GM19099 (cell line): ENCODE data around the gene CFAP45.

Experiments used
- POLR2A ChIP-seq: IDR thresholded peaks from 3 replicates; pipeline ENCODE4 v1.6.1; 2011; ENCODE audit warnings: low read depth; ENCODE audit not compliant: insufficient read length; ENCODE audit errors: extremely low read depth

Gene CFAP45

DNA sequence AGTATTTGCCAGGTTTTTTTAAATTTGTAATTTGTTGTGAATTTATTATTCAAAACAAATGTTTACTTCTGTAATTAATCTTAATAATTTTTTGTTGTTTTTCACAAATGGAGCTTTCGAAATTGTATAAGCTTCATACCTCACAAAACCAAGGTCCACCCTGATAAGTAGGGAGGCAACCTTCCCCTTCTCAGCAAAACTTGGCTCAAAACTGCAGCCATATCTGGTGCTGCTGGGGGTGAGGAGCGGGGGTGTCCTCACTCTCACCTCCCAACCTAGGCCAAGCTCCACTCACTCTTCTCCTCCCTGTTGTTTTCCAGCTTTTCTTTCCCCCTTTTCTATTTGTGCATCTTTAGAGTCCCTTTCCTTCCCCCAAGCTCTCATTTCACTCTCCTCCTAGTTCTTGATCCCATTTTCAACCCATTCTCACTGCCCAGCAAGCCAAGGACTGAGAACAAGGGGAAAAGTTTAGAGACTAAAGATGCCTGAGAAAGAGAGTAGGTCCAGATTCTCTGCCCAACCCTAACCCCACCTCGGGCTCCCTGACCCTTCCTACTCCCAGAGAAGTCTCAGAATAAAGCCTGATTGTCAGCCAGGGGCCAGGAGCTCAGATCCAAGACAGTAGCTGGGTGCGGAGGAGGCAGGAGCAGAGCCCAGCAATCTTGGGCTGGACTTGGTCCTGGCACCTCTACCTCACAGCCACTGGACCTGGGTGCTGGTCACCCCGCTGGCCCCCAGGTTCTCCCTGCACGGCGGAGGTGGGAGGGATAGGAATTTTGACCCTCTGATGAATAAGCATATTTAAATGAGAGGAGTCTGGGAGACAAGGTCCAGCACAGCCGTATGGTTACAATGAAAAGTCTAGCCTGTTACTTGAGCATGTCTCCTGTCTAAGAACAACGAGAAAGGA is 8.3 kb upstream of the CFAP45 start:
- no peak for TF ChIP-seq POLR2A

DNA sequence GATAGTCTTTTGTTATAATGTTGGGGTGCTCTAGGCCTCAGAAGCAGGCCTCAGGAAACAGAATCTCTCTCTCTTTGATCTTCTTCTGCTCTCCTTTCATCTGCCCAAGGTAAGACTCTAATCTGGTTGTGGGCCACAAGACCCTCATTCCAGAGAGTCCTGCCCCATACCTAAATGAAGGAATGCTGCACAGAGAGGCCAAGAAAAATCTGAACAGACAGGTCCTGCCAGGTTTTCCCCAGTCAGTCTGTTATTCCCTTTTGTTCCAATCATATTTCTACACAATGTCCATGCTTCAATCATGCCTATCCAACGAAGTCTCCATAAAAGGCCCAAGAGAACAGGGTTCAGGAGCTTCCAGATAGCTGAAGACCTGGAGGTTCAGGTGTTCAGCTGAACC is 7.0 kb upstream of the CFAP45 start:
- TF ChIP-seq POLR2A: no peak

GRCh38 chr1:159902541-159902940 is 2.6 kb upstream of the CFAP45 start:
- TF ChIP-seq POLR2A: no peak

DNA sequence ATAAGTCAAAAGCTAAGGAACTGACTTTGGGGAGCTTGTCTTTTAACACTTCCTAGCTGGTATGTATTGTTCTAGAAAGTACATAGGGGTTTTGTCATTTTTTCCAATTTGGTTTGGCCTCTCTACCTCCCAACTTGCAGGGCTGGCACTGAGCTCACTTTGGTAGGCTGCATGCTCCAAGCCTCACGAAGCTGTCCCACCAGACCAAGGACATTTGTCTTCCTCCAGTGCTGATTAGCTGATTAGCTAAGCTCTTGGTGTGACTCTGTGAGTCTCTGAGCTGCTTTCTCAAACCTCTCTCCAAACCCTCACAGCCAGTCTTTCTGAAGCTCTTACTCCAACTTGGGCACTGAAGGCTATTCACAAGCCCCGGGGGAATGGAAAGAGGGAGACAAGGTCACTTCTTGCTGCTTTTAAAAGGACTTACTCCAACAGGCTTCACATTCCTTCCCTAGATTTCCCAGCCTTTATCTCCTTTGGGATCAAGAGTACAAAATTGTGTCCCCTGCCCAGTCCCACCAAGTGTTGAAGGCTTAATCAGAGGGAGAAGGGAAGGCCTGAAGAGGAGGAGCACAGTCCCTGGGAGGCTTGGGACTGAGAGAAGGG is 893 bp upstream of the CFAP45 start:
- no peak for TF ChIP-seq POLR2A

DNA sequence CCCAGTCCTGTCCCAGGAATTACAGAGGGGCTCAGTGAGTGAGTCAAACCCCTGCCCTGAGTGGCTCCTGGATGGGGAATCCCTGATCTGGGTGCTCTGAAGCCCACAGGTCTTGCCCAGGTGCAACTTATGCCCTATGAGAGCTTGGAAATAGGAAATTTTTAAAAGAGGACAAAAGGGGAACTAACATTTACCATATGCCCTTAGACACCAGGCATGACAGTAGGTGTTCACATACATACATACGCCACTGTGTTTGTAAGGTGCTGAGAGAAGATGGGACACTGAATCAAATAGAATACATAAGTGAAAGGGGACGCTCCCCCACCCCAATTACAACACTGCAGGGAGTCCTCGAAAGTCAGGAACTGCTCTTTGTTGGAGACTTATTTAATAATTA is 1.4 kb downstream of the CFAP45 start:
- TF ChIP-seq POLR2A: no peak

DNA sequence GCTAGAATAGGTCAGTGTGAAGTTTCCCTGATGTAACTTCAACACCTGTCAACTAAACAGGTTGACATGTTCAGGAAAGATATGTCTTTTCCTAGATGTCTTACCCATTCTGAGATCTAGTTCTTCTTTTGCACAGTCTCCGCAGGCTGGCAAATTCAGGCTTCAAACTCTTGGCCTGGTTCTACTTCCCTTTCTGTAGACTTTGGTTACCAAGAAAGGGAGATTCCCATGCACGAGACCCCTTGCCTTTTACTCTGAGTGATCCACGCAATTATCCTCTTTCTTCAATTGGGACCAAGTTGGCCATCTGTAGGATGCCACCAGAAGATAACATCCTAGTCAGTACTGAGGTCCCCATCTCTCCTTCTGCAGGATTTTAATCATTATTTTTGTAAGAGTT is 2.0 kb downstream of the CFAP45 start:
- TF ChIP-seq POLR2A: no peak

DNA sequence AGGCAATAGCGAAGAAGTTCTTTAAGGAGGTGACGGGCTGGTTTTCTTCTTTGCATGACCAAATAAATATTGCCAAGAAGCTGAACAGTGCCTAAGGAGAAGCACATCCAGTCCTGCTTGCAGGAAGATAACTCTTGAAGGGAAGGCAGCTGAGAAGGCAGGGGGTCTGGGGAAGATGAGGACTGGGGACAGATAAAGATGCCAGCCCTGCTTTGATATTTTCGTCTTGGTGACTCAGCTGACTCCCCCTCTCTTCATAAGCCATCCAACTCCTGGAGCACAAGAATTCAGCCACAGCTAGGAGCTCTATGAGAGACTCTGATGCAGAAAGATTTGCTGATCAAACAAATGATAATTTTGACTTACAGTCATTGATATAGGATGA is 3.4 kb downstream of the CFAP45 start:
- TF ChIP-seq POLR2A: no peak

GRCh38 chr1:159895836-159896545 is 4.0 kb downstream of the CFAP45 start:
- TF ChIP-seq POLR2A: no peak

- TF ChIP-seq POLR2A: no peak
Measured at GRCh38 chr1:159895286-159895685, 4.7 kb downstream of the CFAP45 start.

DNA sequence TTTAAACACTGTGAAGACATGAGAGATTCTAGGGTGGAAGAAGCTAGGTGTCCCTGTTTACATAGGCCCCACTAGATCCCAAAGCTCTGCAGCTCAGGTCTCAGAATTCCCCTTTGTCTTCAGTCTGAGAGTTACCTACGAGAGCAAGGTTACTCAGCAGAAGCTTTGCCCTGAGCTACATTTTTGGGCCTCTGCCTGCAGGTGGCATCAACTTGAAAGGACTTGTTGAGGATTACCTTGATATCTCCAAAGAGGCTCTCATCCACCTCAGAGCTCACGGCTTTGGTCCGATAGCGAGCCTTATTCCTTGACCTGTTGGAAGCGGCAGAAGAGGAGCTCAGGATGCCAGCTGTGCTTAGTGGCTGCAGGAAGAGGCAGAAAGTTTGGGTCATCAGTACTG is 7.0 kb downstream of the CFAP45 start:
- TF ChIP-seq POLR2A: no peak

- TF ChIP-seq POLR2A: no peak
Measured at GRCh38 chr1:159891275-159892157, 8.4 kb downstream of the CFAP45 start.

DNA sequence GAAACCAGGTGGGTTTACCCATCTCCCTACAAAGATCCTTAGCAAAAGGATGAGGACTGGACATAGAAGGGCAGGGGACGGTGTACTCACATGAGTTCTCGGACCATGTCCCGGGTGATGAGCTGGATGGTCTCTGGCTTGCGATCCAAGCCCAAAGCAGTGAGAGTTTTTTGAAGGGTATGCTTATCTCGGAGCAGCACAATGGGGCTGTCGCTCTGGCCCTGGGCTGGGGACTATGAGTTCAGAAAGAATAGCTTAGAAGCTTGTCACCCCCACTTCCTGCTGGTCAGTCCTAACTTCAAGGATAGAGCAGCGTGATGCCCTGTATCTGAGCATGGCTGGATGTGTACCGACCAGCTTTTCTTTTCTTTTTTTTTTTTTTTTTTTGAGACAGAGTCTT is 9.6 kb downstream of the CFAP45 start:
- TF ChIP-seq POLR2A: no peak

- TF ChIP-seq POLR2A: peak; percentile 31
Measured at GRCh38 chr1:159889821-159890252, 10.1 kb downstream of the CFAP45 start.

- no peak for TF ChIP-seq POLR2A
Measured at GRCh38 chr1:159889202-159889601, 10.8 kb downstream of the CFAP45 start.

- TF ChIP-seq POLR2A: no peak
Measured at GRCh38 chr1:159884296-159884695, 15.7 kb downstream of the CFAP45 start.

DNA sequence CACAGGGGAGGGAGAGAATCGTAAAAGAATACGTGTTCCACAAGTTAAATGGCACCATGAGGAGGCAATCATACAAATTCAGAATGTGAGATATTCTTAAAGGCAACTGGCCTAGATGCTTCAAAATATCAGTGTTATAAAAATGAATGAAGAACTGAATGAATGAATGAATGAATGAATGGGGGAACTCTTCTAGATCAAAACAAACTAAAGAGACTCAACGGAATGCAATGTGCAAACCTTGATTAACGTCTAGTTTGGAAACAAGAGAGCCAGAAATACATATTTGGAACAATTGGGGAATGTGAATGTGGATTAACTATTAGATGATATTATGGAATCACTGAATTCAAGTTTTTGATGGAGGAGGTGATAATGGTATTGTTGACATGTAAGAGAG is 16.8 kb downstream of the CFAP45 start:
- TF ChIP-seq POLR2A: no peak

- TF ChIP-seq POLR2A: no peak
Measured at GRCh38 chr1:159882527-159882862, 17.5 kb downstream of the CFAP45 start.
